IMR-90 (cell line): ENCODE results near the gene TNFRSF9. TPM values are rescaled to one million over a fixed set of nuclear protein-coding genes. Genes with fewer than 3 reads are reported as not detected.

Experiments
- ATAC-seq: fragments of 200-7000 bp; cut with Tn5 transposase; 2 replicates; pipeline ENCODE4 v1.9.1; 2020; ENCODE audit warnings: low read depth, mild to moderate bottlenecking, moderate library complexity
- BruUV-seq: library from RNA; stranded (reverse); fragments of 400-500 nt; replicated peaks from 2 replicates; lab custom pipeline; 2021; lab: Mats Ljungman, UMichigan
- CTCF ChIA-PET: fragments of 300-600 bp; formaldehyde crosslinking; extraction: SDS; loops from one replicate; lab custom pipeline; 2021; ENCODE audit warnings: antibody characterized with exemption; lab: Yijun Ruan, JAX
- POLR2A ChIA-PET: fragments of 300-600 bp; sonication (Branson Sonifier 250); formaldehyde crosslinking; loops from one replicate; lab custom pipeline; 2022; ENCODE audit warnings: antibody characterized with exemption; ENCODE audit not compliant: unreplicated experiment; lab: Charles Lee
- DNase-seq: peaks from one replicate; pipeline ENCODE4 v3.0.0; 2013
- H2AFZ ChIP-seq: replicated peaks from 2 replicates; pipeline ENCODE3; 2013; ENCODE audit warnings: low read length, mild to moderate bottlenecking; ENCODE audit not compliant: poor library complexity
- H2AK5ac ChIP-seq: 2 replicates; pipeline ENCODE4 v1.6.1; 2013; ENCODE audit warnings: low read depth, low read length, inconsistent platforms
- H2AK9ac ChIP-seq: replicated peaks from 2 replicates; pipeline ENCODE3; 2013; ENCODE audit warnings: mild to moderate bottlenecking, low read depth, low read length, moderate library complexity; ENCODE audit not compliant: poor library complexity
- H2BK120ac ChIP-seq: 2 replicates; pipeline ENCODE4 v1.6.1; 2013; ENCODE audit warnings: low read depth, low read length, inconsistent platforms
- H2BK15ac ChIP-seq: 3 replicates; pipeline ENCODE4 v1.6.1; 2013; ENCODE audit warnings: low read depth, low read length, inconsistent platforms
- H2BK20ac ChIP-seq: 2 replicates; pipeline ENCODE4 v1.6.1; 2013; ENCODE audit warnings: low read depth, mild to moderate bottlenecking, inconsistent platforms, low read length, moderate library complexity
- H2BK5ac ChIP-seq: 2 replicates; pipeline ENCODE4 v1.6.1; 2013; ENCODE audit warnings: mild to moderate bottlenecking, low read depth, low read length, inconsistent platforms; ENCODE audit not compliant: poor library complexity, severe bottlenecking
- H3K14ac ChIP-seq: replicated peaks from 2 replicates; pipeline ENCODE4 v1.6.1; 2013; ENCODE audit warnings: low read depth, low read length, inconsistent platforms
- H3K18ac ChIP-seq: 2 replicates; pipeline ENCODE4 v1.6.1; 2013; ENCODE audit warnings: low read depth, low read length, control low read depth
- H3K23ac ChIP-seq: 2 replicates; pipeline ENCODE4 v1.6.1; 2013; ENCODE audit warnings: low read depth, low read length, inconsistent platforms
- H3K27ac ChIP-seq: 2 replicates; pipeline ENCODE4 v1.5.1; 2013; ENCODE audit warnings: mild to moderate bottlenecking, control low read depth, low read length; ENCODE audit not compliant: insufficient read depth
- H3K27me3 ChIP-seq: 2 replicates; pipeline ENCODE4 v1.6.1; 2013; ENCODE audit warnings: low read length; ENCODE audit not compliant: control insufficient read depth, insufficient read depth
- H3K36me3 ChIP-seq: 2 replicates; pipeline ENCODE4 v1.6.1; 2013; ENCODE audit warnings: low read length, mixed read lengths; ENCODE audit not compliant: control insufficient read depth, insufficient read depth
- H3K4ac ChIP-seq: 2 replicates; pipeline ENCODE4 v1.6.1; 2013; ENCODE audit warnings: low read depth, low read length, inconsistent platforms
- H3K4me1 ChIP-seq: 2 replicates; pipeline ENCODE4 v1.6.1; 2013; ENCODE audit warnings: low read length, mixed read lengths; ENCODE audit not compliant: control insufficient read depth, insufficient read depth
- H3K4me2 ChIP-seq: 2 replicates; pipeline ENCODE4 v1.6.1; 2013; ENCODE audit warnings: low read depth, mild to moderate bottlenecking, control low read depth, low read length, moderate library complexity
- H3K4me3 ChIP-seq: 2 replicates; pipeline ENCODE4 v1.5.1; 2013; ENCODE audit warnings: low read depth, mild to moderate bottlenecking, control low read depth, low read length, moderate library complexity; ENCODE audit not compliant: insufficient read depth
- H3K56ac ChIP-seq: 2 replicates; pipeline ENCODE4 v1.6.1; 2013; ENCODE audit warnings: low read length, inconsistent platforms; ENCODE audit not compliant: insufficient read depth; ENCODE audit errors: extremely low read depth
- H3K79me1 ChIP-seq, 2 experiments: 2 replicates each; pipeline ENCODE4 v1.6.1; 2013; ENCODE audit warnings: low read length in 2 of 2, inconsistent platforms in 1 of 2, low read depth in 1 of 2
- H3K9ac ChIP-seq: 2 replicates; pipeline ENCODE4 v1.6.1; 2013; ENCODE audit warnings: low read depth, low read length, control low read depth
- H3K9me1 ChIP-seq: 2 replicates; pipeline ENCODE4 v1.6.1; 2013; ENCODE audit warnings: low read length, inconsistent platforms; ENCODE audit not compliant: insufficient read depth
- H3K9me3 ChIP-seq: 2 replicates; pipeline ENCODE4 v1.6.1; 2013; ENCODE audit warnings: low read length; ENCODE audit not compliant: control insufficient read depth, insufficient read depth
- H4K20me1 ChIP-seq: 2 replicates; pipeline ENCODE4 v1.6.1; 2013; ENCODE audit warnings: low read length, inconsistent platforms; ENCODE audit not compliant: insufficient read depth
- H4K5ac ChIP-seq: 2 replicates; pipeline ENCODE4 v1.6.1; 2013; ENCODE audit warnings: mild to moderate bottlenecking, low read depth, low read length, control low read depth
- H4K8ac ChIP-seq, 2 experiments: 2 replicates each; pipeline ENCODE4 v1.6.1; 2013; ENCODE audit warnings: low read depth in 2 of 2, low read length in 2 of 2, control low read depth in 1 of 2, inconsistent platforms in 1 of 2
- H4K91ac ChIP-seq: 2 replicates; pipeline ENCODE4 v1.6.1; 2013; ENCODE audit warnings: low read depth, low read length, inconsistent platforms; ENCODE audit not compliant: insufficient read depth
- BHLHE40 ChIP-seq: fragments of 150-350 bp; IDR thresholded peaks from 2 replicates; pipeline ENCODE4 v1.6.1; 2016; ENCODE audit warnings: mild to moderate bottlenecking, low read depth, low read length
- CEBPB ChIP-seq: IDR thresholded peaks from 2 replicates; pipeline ENCODE4 v1.6.1; 2012; ENCODE audit warnings: low read depth, low read length, improper control_type of control experiment
- CHD1 ChIP-seq: IDR thresholded peaks from 2 replicates; pipeline ENCODE4 v1.6.1; 2012; ENCODE audit warnings: low read depth, low read length, improper control_type of control experiment
- CTCF ChIP-seq: conservative IDR thresholded peaks from 2 replicates; pipeline ENCODE4 v1.5.1; 2012; ENCODE audit warnings: mild to moderate bottlenecking, low read depth, low read length, improper control_type of control experiment
- FOS ChIP-seq: fragments of 150-350 bp; IDR thresholded peaks from 2 replicates; pipeline ENCODE4 v1.6.1; 2016; ENCODE audit warnings: low read depth, low read length
- MAFK ChIP-seq: IDR thresholded peaks from 2 replicates; pipeline ENCODE4 v1.6.1; 2012; ENCODE audit warnings: low read depth, low read length, improper control_type of control experiment
- MAZ ChIP-seq: IDR thresholded peaks from 2 replicates; pipeline ENCODE4 v1.6.1; 2012; ENCODE audit warnings: low read depth, mild to moderate bottlenecking, low read length, improper control_type of control experiment, moderate library complexity, borderline replicate concordance
- MXI1 ChIP-seq: IDR thresholded peaks from 2 replicates; pipeline ENCODE4 v1.6.1; 2012; ENCODE audit warnings: low read depth, mild to moderate bottlenecking, low read length, moderate library complexity, borderline replicate concordance
- NFE2L2 ChIP-seq: fragments of 150-350 bp; IDR thresholded peaks from 2 replicates; pipeline ENCODE4 v1.6.1; 2016; ENCODE audit warnings: low read depth, mild to moderate bottlenecking, low read length
- POLR2A ChIP-seq: IDR thresholded peaks from 2 replicates; pipeline ENCODE4 v1.6.1; 2012; ENCODE audit warnings: mild to moderate bottlenecking, low read depth, low read length
- RAD21 ChIP-seq: IDR thresholded peaks from 2 replicates; pipeline ENCODE4 v1.6.1; 2012; ENCODE audit warnings: low read length, improper control_type of control experiment
- RFX5 ChIP-seq: IDR thresholded peaks from 2 replicates; pipeline ENCODE4 v1.8.0; 2012; ENCODE audit warnings: low read depth, mild to moderate bottlenecking, low read length, moderate library complexity
- SMC3 ChIP-seq: fragments of 150-350 bp; IDR thresholded peaks from 2 replicates; pipeline ENCODE4 v1.6.1; 2016; ENCODE audit warnings: low read depth, mild to moderate bottlenecking, antibody characterized with exemption, low read length, moderate library complexity
- WGBS, 2 experiments: methylation state at CpG; one replicate each; pipeline versions ENCODE4 v1.1.5 to v1.1.7; 2013; ENCODE audit warnings: missing lambda C conversion rate in 2 of 2; ENCODE audit not compliant: insufficient read length in 1 of 2; ENCODE audit errors: extremely low coverage in 2 of 2; 5-methylcytosine and 5-hydroxymethylcytosine counted together
- dilution Hi-C: fragments of 300-500 bp; cut with HindIII; formaldehyde crosslinking; loops from one replicate; pipeline ENCODE4 v1.14.3; 2018; ENCODE audit warnings: low sequenced_read_pairs; ENCODE audit not compliant: unreplicated experiment
- in situ Hi-C: fragments of 300-500 bp; cut with MboI; formaldehyde crosslinking; loops from 3 replicates; pipeline ENCODE4 v1.14.3; 2019; ENCODE audit warnings: low sequenced_read_pairs, inconsistent platforms, mixed read lengths
- intact Hi-C: fragments of 100-400 bp; cut with micrococcal nuclease; formaldehyde crosslinking; loops from 2 replicates; pipeline ENCODE4 v1.10.0; 2022
- polyA plus RNA-seq, 3 experiments: library from polyadenylated mRNA; depleted of rRNA; stranded (reverse); fragments of >200 nt; gene quantifications; 2 replicates each; pipeline ENCODE4 v1.2.3, GENCODE V29; 2012; ENCODE audit warnings: low replicate concordance in 1 of 3
- total RNA-seq: library from RNA; depleted of rRNA; stranded (reverse); fragments of >200 nt; gene quantifications from 2 replicates; pipeline ENCODE4 v1.2.3, GENCODE V29; 2012
- TF ChIP-seq, protein P1 (sequence below): fragments of 150-350 bp; IDR thresholded peaks from 2 replicates; pipeline ENCODE4 v1.6.1; 2017; ENCODE audit warnings: mild to moderate bottlenecking, antibody characterized with exemption, low read length, low read depth
- TF ChIP-seq, protein P2 (sequence below): fragments of 150-350 bp; IDR thresholded peaks from 2 replicates; pipeline ENCODE4 v1.6.1; 2016; ENCODE audit warnings: low read depth, mild to moderate bottlenecking, low read length, moderate library complexity, borderline replicate concordance

TNFRSF9 gene
- total and polyA plus RNA-seq, 2 of the 4 experiments (the other 2 are of a cell fraction), result 0.43 to 0.72 TPM

- TF ChIP-seq RAD21, result no peak
- TF ChIP-seq, protein P1, sequence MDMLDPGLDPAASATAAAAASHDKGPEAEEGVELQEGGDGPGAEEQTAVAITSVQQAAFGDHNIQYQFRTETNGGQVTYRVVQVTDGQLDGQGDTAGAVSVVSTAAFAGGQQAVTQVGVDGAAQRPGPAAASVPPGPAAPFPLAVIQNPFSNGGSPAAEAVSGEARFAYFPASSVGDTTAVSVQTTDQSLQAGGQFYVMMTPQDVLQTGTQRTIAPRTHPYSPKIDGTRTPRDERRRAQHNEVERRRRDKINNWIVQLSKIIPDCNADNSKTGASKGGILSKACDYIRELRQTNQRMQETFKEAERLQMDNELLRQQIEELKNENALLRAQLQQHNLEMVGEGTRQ, result no peak
Observed at GRCh38 chr1:7884757-7885156, 55.9 kb downstream of the TNFRSF9 start (continued).

- H2BK15ac ChIP-seq, result no peak overlapping the region
- H3K9me3 ChIP-seq, result peaks cover 4% of the 10 kb centered on the region
- H3K4me3 ChIP-seq, result no peak overlapping the region
- in situ Hi-C loops, result no loop called here
- H3K9me1 ChIP-seq, result no peaks in the 10 kb centered on the region
- H3K27ac ChIP-seq, result no peak overlapping the region
- H3K4me1 ChIP-seq, result no peaks in the 10 kb centered on the region
- H3K9ac ChIP-seq, result no peak overlapping the region
- no peak overlapping the region for H2BK120ac ChIP-seq
- no peaks in the 10 kb centered on the region for H3K36me3 ChIP-seq
- intact Hi-C loops, result no loop called here
- no peak overlapping the region for H3K18ac ChIP-seq
- no CpG with 5 or more reads among the region's 3 CpGs for WGBS, 2 experiments
- no peak for ATAC-seq
- no TSS peak for BruUV-seq
- H3K79me1 ChIP-seq, result no peaks in the 10 kb centered on the region
- CTCF ChIA-PET, result interaction anchor here (0.6 kb wide), 1 partner anchor 34 kb away, joined by 3 read pairs; no protein-coding TSS in a partner anchor
- H3K4ac ChIP-seq, result no peak overlapping the region
- no peak overlapping the region for H4K91ac ChIP-seq
- no peak overlapping the region for H4K5ac ChIP-seq
- no peak overlapping the region for H2BK20ac ChIP-seq
- H4K8ac ChIP-seq, result no peak overlapping the region
- H3K14ac ChIP-seq, result no peak overlapping the region
- H4K20me1 ChIP-seq, result no peaks in the 10 kb centered on the region
- H2AFZ ChIP-seq, result no peak overlapping the region
- no peak overlapping the region for H2BK5ac ChIP-seq
- H2AK9ac ChIP-seq, result no peak overlapping the region
- H3K27me3 ChIP-seq, result peaks cover 1% of the 10 kb centered on the region; the same call in 1 of the 2 replicates
- no peak overlapping the region for H3K4me2 ChIP-seq
- POLR2A ChIA-PET, result no interaction called here
- no peak overlapping the region for H2AK5ac ChIP-seq
- no peak overlapping the region for H3K23ac ChIP-seq
- dilution Hi-C loops, result no loop called here
- no peak overlapping the region for H3K56ac ChIP-seq
- no peak for DNase-seq
- TF ChIP-seq, protein P2, sequence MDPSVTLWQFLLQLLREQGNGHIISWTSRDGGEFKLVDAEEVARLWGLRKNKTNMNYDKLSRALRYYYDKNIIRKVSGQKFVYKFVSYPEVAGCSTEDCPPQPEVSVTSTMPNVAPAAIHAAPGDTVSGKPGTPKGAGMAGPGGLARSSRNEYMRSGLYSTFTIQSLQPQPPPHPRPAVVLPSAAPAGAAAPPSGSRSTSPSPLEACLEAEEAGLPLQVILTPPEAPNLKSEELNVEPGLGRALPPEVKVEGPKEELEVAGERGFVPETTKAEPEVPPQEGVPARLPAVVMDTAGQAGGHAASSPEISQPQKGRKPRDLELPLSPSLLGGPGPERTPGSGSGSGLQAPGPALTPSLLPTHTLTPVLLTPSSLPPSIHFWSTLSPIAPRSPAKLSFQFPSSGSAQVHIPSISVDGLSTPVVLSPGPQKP, result no peak
- TF ChIP-seq CEBPB (no peak), RFX5 (no peak), MAZ (no peak), NFE2L2 (no peak), CHD1 (no peak), BHLHE40 (no peak), SMC3 (no peak), MAFK (no peak), CTCF (no peak), POLR2A (no peak), MXI1 (no peak), FOS (no peak)
Observed at GRCh38 chr1:7879228-7879627, 61.4 kb downstream of the TNFRSF9 start.
